ENCODE data around the gene SOX6.

SOX6 gene

DNA sequence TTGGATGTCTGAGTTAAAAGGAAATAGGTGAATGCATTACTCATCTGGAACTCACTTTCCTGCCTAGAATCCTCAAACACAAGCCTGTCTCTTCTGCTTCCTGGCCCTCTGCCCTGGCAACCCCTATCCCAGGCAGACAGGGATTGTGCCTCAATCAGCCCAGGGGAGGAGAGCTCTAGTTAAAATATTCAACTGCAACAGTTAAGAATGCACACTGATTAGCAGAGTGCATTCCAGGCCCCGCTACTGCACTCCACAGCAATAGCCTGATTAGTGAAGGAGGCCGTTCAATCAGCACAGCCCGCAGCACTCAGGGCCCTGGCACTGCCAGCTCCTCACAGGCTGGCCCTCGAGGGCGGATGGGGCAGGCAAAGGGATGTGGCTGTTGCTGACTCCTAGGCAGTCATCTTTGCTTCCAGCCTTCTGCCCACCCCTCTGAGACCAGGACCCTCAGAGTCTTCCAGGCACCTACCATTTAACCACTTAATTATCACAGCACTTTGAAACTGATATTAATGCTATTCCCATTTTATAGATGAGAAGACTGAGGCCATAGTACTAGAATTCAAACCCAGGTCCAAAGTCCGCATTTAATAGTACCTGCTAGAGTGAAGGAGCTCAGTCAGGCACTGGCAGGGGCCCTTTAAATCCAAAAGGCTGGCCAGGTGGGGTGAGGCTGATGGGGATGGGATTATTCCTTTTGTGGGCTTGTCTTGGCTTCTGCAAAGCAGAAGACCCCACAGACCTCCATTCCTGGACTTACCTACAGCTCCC is 435.3 kb downstream of the SOX6 start:
- DNase-seq, result no peak

DNA sequence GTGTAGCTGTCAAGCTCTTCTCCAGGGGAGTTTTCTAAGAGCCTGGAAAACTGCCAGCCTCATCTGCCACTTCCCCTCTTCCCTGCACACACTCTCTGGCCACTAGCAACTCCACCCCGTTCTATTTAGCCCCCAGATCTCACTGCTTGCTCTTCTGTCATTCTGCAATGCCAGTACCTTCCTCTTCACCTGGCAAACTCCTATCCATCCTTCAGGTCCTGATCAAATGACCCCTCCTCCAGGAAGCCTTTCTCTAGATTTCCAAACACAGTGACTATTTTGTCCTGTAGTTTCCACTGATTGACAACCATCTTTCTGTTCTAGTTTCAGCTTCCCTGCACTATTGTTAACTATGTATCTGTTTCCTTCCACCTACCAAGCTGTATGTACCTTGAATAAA is 437.7 kb downstream of the SOX6 start:
- DNase-seq, result no peak

DNA sequence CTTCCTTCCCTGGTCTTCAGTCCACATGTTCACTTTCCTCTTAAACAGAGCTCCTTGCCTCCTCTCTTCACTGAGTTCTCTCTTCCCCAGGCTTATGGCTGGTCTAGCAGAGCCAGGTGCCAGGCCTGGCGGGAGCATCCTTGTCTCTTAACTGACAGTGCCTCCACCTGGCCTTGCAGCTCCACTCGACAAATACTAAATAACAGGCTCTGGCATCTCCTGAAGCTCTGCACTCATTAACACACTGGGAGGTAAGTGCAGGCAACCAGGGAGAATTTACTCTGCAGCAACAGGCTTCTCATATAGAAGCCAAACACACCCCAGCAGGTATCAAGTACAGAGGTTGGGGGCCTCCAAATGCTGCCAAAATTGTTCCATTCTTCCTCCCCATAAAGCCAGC is 438.1 kb downstream of the SOX6 start:
- DNase-seq, result no peak

Measured in KG1 (cell line).